ENCODE measurements around the gene EARS2. TPM values are rescaled to one million over a fixed set of nuclear protein-coding genes. Genes with fewer than 3 reads are reported as not detected.

EARS2 gene
- total RNA-seq, 2 donors from 2014 or later = 18.2 to 83.1 TPM

GRCh38 chr16:23575834-23576233 is 18.7 kb upstream of the EARS2 start:
- WGBS, 2 donors = 92 to 94% methylated on average over 3 of the region's 3 CpGs
- Histone ChIP-seq H3K36me3 (replicated peaks in 1 of 2; ENCODE audit: insufficient read depth in 1 of 2, low read depth in 2 of 2) (peaks cover 0 to 11% of the 10 kb centered on the region in 2 donors), H3K9me3 (no peaks in the 10 kb centered on the region), H3K27me3 (no peaks in the 10 kb centered on the region), H3K4me3 (no peak overlapping the region), H3K4me1 (peaks cover 14% of the 10 kb centered on the region), H3K27ac (no peak overlapping the region)
- intact Hi-C loops (cut with DNase I) = no loop called here
- DNase-seq = no peak
- ATAC-seq = no peak
- no peak for TF ChIP-seq POLR2A (IDR thresholded peaks at IDR 0.05)
- TF ChIP-seq CTCF (IDR thresholded peaks at IDR 0.05) = no peak

GRCh38 chr16:23573817-23574216 is 16.7 kb upstream of the EARS2 start:
- DNase-seq (no peak), ATAC-seq (no peak)
- H3K4me3 ChIP-seq = no peak overlapping the region
- H3K36me3 ChIP-seq (replicated peaks in 1 of 2; ENCODE audit: insufficient read depth in 1 of 2, low read depth in 2 of 2) = peaks cover 0 to 16% of the 10 kb centered on the region in 2 donors
- intact Hi-C loops (cut with DNase I) = no loop called here
- peaks cover 14% of the 10 kb centered on the region for H3K4me1 ChIP-seq
- peak overlapping the region in 1 of 4 donors; percentile 16 for H3K27ac ChIP-seq
- no peaks in the 10 kb centered on the region for H3K9me3 ChIP-seq
- 35 to 63% methylated on average over 5 of the region's 5 CpGs for WGBS, 2 donors
- TF ChIP-seq POLR2A (IDR thresholded peaks at IDR 0.05) (no peak), CTCF (IDR thresholded peaks at IDR 0.05) (no peak)
- no peaks in the 10 kb centered on the region for H3K27me3 ChIP-seq

- intact Hi-C loops (cut with DNase I) = no loop called here
- Histone ChIP-seq H3K4me1 (peaks cover 14% of the 10 kb centered on the region), H3K36me3 (replicated peaks in 1 of 2; ENCODE audit: insufficient read depth in 1 of 2, low read depth in 2 of 2) (peaks cover 0 to 22% of the 10 kb centered on the region in 2 donors), H3K27me3 (no peaks in the 10 kb centered on the region), H3K4me3 (no peak overlapping the region), H3K27ac (no peak overlapping the region), H3K9me3 (no peaks in the 10 kb centered on the region)
- DNase-seq = no peak
- TF ChIP-seq POLR2A (IDR thresholded peaks at IDR 0.05) = no peak
- TF ChIP-seq CTCF (IDR thresholded peaks at IDR 0.05) = no peak
- ATAC-seq = no peak
- 91 to 97% methylated on average over 9 of the region's 9 CpGs for WGBS, 2 donors
These were observed 15.2 kb upstream of the EARS2 start for GRCh38 chr16:23572394-23572793.

GRCh38 chr16:23571895-23572294 is 14.7 kb upstream of the EARS2 start:
- no peak for TF ChIP-seq CTCF (IDR thresholded peaks at IDR 0.05)
- TF ChIP-seq POLR2A (IDR thresholded peaks at IDR 0.05) = no peak
- no peaks in the 10 kb centered on the region for H3K9me3 ChIP-seq
- no peak overlapping the region for H3K27ac ChIP-seq
- ATAC-seq (no peak), DNase-seq (no peak)
- peaks cover 0 to 27% of the 10 kb centered on the region in 2 donors for H3K36me3 ChIP-seq (replicated peaks in 1 of 2; ENCODE audit: insufficient read depth in 1 of 2, low read depth in 2 of 2)
- WGBS, 2 donors = 90 to 97% methylated on average over 5 of the region's 5 CpGs
- intact Hi-C loops (cut with DNase I) = no loop called here
- peaks cover 14% of the 10 kb centered on the region for H3K4me1 ChIP-seq
- H3K4me3 ChIP-seq = no peak overlapping the region
- no peaks in the 10 kb centered on the region for H3K27me3 ChIP-seq

GRCh38 chr16:23570992-23571632 is 14.0 kb upstream of the EARS2 start:
- TF ChIP-seq CTCF (IDR thresholded peaks at IDR 0.05) = no peak
- no peak for TF ChIP-seq POLR2A (IDR thresholded peaks at IDR 0.05)
- DNase-seq (peak in 1 of 4 donors; percentile 18), ATAC-seq (no peak)
- Histone ChIP-seq H3K4me1 (peaks cover 14% of the 10 kb centered on the region), H3K9me3 (no peaks in the 10 kb centered on the region), H3K27me3 (no peaks in the 10 kb centered on the region), H3K36me3 (replicated peaks in 1 of 2; ENCODE audit: insufficient read depth in 1 of 2, low read depth in 2 of 2) (peaks cover 0 to 30% of the 10 kb centered on the region in 2 donors), H3K4me3 (no peak overlapping the region), H3K27ac (no peak overlapping the region)
- intact Hi-C loops (cut with DNase I) = no loop called here
- 79 to 85% methylated on average over 8 of the region's 8 CpGs for WGBS, 2 donors
